Breast epithelium (tissue), 4 donors: ENCODE data around the gene CYP26B1. TPM values are rescaled to one million over a fixed set of nuclear protein-coding genes. Genes with fewer than 3 reads are reported as not detected.

Source experiments
- DNase-seq, 2 donors: peaks; one replicate each; pipeline ENCODE4 v3.0.0-alpha.2; 2019; ENCODE audit warnings: low spot score in 2 of 2
- H3K27ac ChIP-seq, 2 donors: fragments of 200-600 bp; sonication (generic) in 1 of 2; one replicate each; pipeline ENCODE4 v1.5.1; 2016 to 2019; ENCODE audit warnings: mild to moderate bottlenecking in 1 of 2
- H3K27me3 ChIP-seq, 2 donors: fragments of 200-600 bp; sonication (generic) in 1 of 2; one replicate each; pipeline versions ENCODE4 v1.5.1 to v1.6.0; 2017 to 2019; ENCODE audit warnings: control low read depth in 1 of 2, mild to moderate bottlenecking in 1 of 2
- H3K36me3 ChIP-seq: fragments of 200-600 bp; one replicate; pipeline ENCODE4 v1.5.1; 2019
- H3K4me1 ChIP-seq, 2 donors: fragments of 200-600 bp; sonication (generic); one replicate each; pipeline ENCODE4 v1.5.1; 2016 to 2019; ENCODE audit warnings: control low read depth in 1 of 2
- H3K4me3 ChIP-seq, 3 donors: fragments of 200-600 bp; sonication (generic); 1 replicate in 2 of 3; 2 replicates in 1 of 3; pipeline ENCODE4 v1.5.1; 2016 to 2019; ENCODE audit warnings: mild to moderate bottlenecking in 3 of 3, moderate library complexity in 2 of 3
- H3K9me3 ChIP-seq, 2 donors: fragments of 200-600 bp; sonication (generic) in 1 of 2; one replicate each; pipeline ENCODE4 v1.5.1; 2016 to 2019; ENCODE audit warnings: control low read depth in 1 of 2
- CTCF ChIP-seq, 3 donors: fragments of 450-650 bp; IDR thresholded peaks; one replicate each; pipeline ENCODE4 v1.5.1; 2016 to 2017; ENCODE audit warnings: antibody characterized with exemption in 3 of 3, mild to moderate bottlenecking in 3 of 3, moderate library complexity in 3 of 3
- POLR2A ChIP-seq: fragments of 450-650 bp; IDR thresholded peaks from one replicate; pipeline ENCODE4 v1.6.1; 2016; ENCODE audit warnings: antibody characterized with exemption, mild to moderate bottlenecking, moderate library complexity
- POLR2AphosphoS5 ChIP-seq, 3 donors: sonication (generic); formaldehyde crosslinking; IDR thresholded peaks; one replicate each; pipeline ENCODE4 v1.6.1; 2017; ENCODE audit warnings: antibody characterized with exemption in 3 of 3
- intact Hi-C: fragments of 100-400 bp; cut with DNase I; formaldehyde crosslinking; loops from one replicate; pipeline ENCODE4 v1.15.1; 2023; ENCODE audit warnings: low total_unique reads
- total RNA-seq, 3 donors: library from RNA; depleted of rRNA; stranded (reverse); fragments of >200 nt; gene quantifications; one replicate each; pipeline ENCODE4 v1.1.0, GENCODE V29; 2016

The CYP26B1 gene
- total RNA-seq, 3 donors from 2014 or later = 3.8 to 41.6 (median 3.9) TPM

- no peaks in the 10 kb centered on the region for H3K27me3 ChIP-seq
- TF ChIP-seq CTCF (IDR thresholded peaks at IDR 0.05) (no peak), POLR2A (no peak), POLR2AphosphoS5 (IDR thresholded peaks at IDR 0.05) (no peak)
- peak in 1 of 2 donors; percentile 37 for DNase-seq
- H3K36me3 ChIP-seq = no peaks in the 10 kb centered on the region
- intact Hi-C loops = loop anchor here (10.0 kb wide), 1 partner anchor 582 kb away; no protein-coding TSS in a partner anchor
- H3K4me3 ChIP-seq = no peak overlapping the region
- H3K9me3 ChIP-seq = no peaks in the 10 kb centered on the region
- no peaks in the 10 kb centered on the region for H3K4me1 ChIP-seq
- H3K27ac ChIP-seq = no peak overlapping the region
Observed at GRCh38 chr2:72136933-72137497, 10.6 kb downstream of the CYP26B1 start.

GRCh38 chr2:72136331-72136730 is 11.3 kb downstream of the CYP26B1 start:
- no peak for DNase-seq
- intact Hi-C loops = loop anchor here (10.0 kb wide), 1 partner anchor 582 kb away; no protein-coding TSS in a partner anchor
- Histone ChIP-seq H3K27me3 (no peaks in the 10 kb centered on the region), H3K36me3 (no peaks in the 10 kb centered on the region), H3K27ac (no peak overlapping the region), H3K4me1 (no peaks in the 10 kb centered on the region), H3K9me3 (no peaks in the 10 kb centered on the region), H3K4me3 (no peak overlapping the region)
- TF ChIP-seq POLR2A (no peak), CTCF (IDR thresholded peaks at IDR 0.05) (no peak), POLR2AphosphoS5 (IDR thresholded peaks at IDR 0.05) (no peak)

GRCh38 chr2:72135921-72136320 is 11.7 kb downstream of the CYP26B1 start:
- TF ChIP-seq POLR2A (no peak), POLR2AphosphoS5 (IDR thresholded peaks at IDR 0.05) (no peak), CTCF (IDR thresholded peaks at IDR 0.05) (no peak)
- Histone ChIP-seq H3K27me3 (no peaks in the 10 kb centered on the region), H3K36me3 (no peaks in the 10 kb centered on the region), H3K27ac (no peak overlapping the region), H3K4me1 (no peaks in the 10 kb centered on the region), H3K9me3 (no peaks in the 10 kb centered on the region), H3K4me3 (no peak overlapping the region)
- DNase-seq = no peak
- intact Hi-C loops = loop anchor here (10.0 kb wide), 1 partner anchor 581 kb away; no protein-coding TSS in a partner anchor

GRCh38 chr2:72134997-72135800 is 12.5 kb downstream of the CYP26B1 start:
- TF ChIP-seq POLR2AphosphoS5 (IDR thresholded peaks at IDR 0.05) = no peak
- no peak for TF ChIP-seq CTCF (IDR thresholded peaks at IDR 0.05)
- TF ChIP-seq POLR2A = no peak
- intact Hi-C loops = loop anchor here (10.0 kb wide), 1 partner anchor 580 kb away; no protein-coding TSS in a partner anchor
- Histone ChIP-seq H3K27ac (no peak overlapping the region), H3K4me1 (no peaks in the 10 kb centered on the region), H3K4me3 (no peak overlapping the region), H3K9me3 (no peaks in the 10 kb centered on the region), H3K36me3 (no peaks in the 10 kb centered on the region), H3K27me3 (no peaks in the 10 kb centered on the region)
- DNase-seq = no peak
